DND-41 (cell line): ENCODE results near the gene SIRPG.
"Not testable (repeated sequence)": the region's sequence is repeated elsewhere in the genome, so short reads cannot be mapped to it uniquely, and the experiment has no call there.

Experiments
- ATAC-seq: fragments of 200-7000 bp; cut with Tn5 transposase; 3 replicates; pipeline ENCODE4 v1.9.1; 2021; ENCODE audit warnings: low read depth; ENCODE audit not compliant: insufficient read depth
- DNase-seq: peaks from one replicate; pipeline ENCODE4 v3.0.0-alpha.2; 2020
- H2AFZ ChIP-seq: 2 replicates; pipeline ENCODE4 v1.6.0; 2012; ENCODE audit warnings: low read depth, low read length
- H3K27ac ChIP-seq: 2 replicates; pipeline ENCODE4 v1.5.1; 2012; ENCODE audit warnings: low read length, inconsistent platforms
- H3K27me3 ChIP-seq: fragments of 200-600 bp; sonication (generic); 2 replicates; pipeline ENCODE4 v1.6.0; 2012; ENCODE audit warnings: low read length, mild to moderate bottlenecking, inconsistent platforms; ENCODE audit not compliant: insufficient read depth, poor library complexity
- H3K36me3 ChIP-seq: 2 replicates; pipeline ENCODE4 v1.5.1; 2012; ENCODE audit warnings: low read length, inconsistent platforms; ENCODE audit not compliant: insufficient read depth
- H3K4me1 ChIP-seq: 2 replicates; pipeline ENCODE4 v1.5.1; 2012; ENCODE audit warnings: mild to moderate bottlenecking, low read length; ENCODE audit not compliant: insufficient read depth
- H3K4me2 ChIP-seq: 2 replicates; pipeline ENCODE4 v1.6.0; 2012; ENCODE audit warnings: mild to moderate bottlenecking, moderate library complexity, low read length, inconsistent platforms; ENCODE audit not compliant: insufficient read depth
- H3K4me3 ChIP-seq, 2 experiments: fragments of 200-600 bp in 1 of 2; shearing (Covaris generic) in 1 of 2; 2 replicates each; pipeline ENCODE4 v1.5.1; 2012 to 2016; ENCODE audit warnings: inconsistent platforms in 2 of 2, low read length in 2 of 2, mild to moderate bottlenecking in 2 of 2, low read depth in 1 of 2, moderate library complexity in 1 of 2
- H3K79me2 ChIP-seq: 2 replicates; pipeline ENCODE4 v1.6.0; 2012; ENCODE audit warnings: low read length, inconsistent platforms; ENCODE audit not compliant: insufficient read depth
- H3K9ac ChIP-seq: 2 replicates; pipeline ENCODE4 v1.6.0; 2012; ENCODE audit warnings: low read depth, mild to moderate bottlenecking, inconsistent platforms, low read length, moderate library complexity
- H3K9me3 ChIP-seq: 2 replicates; pipeline ENCODE4 v1.5.1; 2012; ENCODE audit warnings: low read length, moderate library complexity, mild to moderate bottlenecking, inconsistent platforms; ENCODE audit not compliant: insufficient read depth, severe bottlenecking
- H4K20me1 ChIP-seq: 2 replicates; pipeline ENCODE4 v1.6.0; 2012; ENCODE audit warnings: low read length; ENCODE audit not compliant: insufficient read depth
- EZH2 ChIP-seq: IDR thresholded peaks from 3 replicates; pipeline ENCODE4 v1.6.1; 2012; ENCODE audit warnings: borderline replicate concordance, low read depth, mild to moderate bottlenecking, moderate library complexity, low read length, inconsistent platforms; ENCODE audit not compliant: severe bottlenecking
- TF ChIP-seq, protein P1 (sequence below): IDR thresholded peaks from 2 replicates; pipeline ENCODE4 v1.5.1; 2012; ENCODE audit warnings: borderline replicate concordance, low read length, moderate library complexity, mild to moderate bottlenecking; ENCODE audit not compliant: poor library complexity, severe bottlenecking; ENCODE audit errors: extremely low read depth

SIRPG gene

DNA sequence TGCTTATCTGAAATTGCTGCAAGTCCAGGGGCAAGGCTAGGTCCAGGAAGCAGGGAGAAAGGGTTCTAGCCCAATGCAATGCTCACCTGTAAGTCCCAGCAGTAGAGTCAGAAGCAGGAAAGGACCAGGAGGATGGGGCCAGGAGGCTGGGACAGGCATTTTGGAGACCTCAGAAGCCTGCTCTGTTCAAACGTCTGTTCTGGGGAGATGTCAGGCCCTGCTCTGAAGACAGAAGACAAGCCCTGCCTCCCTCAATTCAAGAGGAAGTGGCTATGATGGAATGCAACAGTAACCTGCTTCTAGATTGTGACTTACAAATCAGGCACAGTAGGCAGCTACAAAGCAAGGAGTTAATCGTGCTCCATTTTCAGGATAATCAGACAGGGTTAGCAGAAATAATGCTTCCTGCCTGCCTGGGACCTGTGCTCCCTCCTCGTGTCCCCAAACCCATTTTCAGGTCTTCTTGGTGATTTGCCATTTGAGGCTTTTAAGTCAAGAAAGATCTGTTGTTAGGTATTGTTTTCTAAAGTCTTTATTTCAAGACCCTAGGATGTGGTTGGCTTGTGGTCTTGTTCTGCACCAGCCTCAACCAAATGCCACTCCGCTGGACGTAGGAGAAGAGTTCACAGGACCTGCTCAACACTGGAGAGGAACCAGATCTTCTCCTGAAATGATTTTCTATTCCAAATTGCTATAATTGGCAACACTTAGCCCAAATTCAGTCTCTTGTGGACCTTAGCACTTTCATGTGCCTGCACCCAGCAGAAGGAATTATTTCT is at the start of gene SIRPG:
SIRPG (minus strand) TSS at position 224 of the 779 bp plus-strand sequence; CDS start at position 159, 65 bp downstream.
- TF ChIP-seq EZH2 = no peak
- TF ChIP-seq, protein P1, sequence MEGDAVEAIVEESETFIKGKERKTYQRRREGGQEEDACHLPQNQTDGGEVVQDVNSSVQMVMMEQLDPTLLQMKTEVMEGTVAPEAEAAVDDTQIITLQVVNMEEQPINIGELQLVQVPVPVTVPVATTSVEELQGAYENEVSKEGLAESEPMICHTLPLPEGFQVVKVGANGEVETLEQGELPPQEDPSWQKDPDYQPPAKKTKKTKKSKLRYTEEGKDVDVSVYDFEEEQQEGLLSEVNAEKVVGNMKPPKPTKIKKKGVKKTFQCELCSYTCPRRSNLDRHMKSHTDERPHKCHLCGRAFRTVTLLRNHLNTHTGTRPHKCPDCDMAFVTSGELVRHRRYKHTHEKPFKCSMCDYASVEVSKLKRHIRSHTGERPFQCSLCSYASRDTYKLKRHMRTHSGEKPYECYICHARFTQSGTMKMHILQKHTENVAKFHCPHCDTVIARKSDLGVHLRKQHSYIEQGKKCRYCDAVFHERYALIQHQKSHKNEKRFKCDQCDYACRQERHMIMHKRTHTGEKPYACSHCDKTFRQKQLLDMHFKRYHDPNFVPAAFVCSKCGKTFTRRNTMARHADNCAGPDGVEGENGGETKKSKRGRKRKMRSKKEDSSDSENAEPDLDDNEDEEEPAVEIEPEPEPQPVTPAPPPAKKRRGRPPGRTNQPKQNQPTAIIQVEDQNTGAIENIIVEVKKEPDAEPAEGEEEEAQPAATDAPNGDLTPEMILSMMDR = no peak
- DNase-seq (peak; percentile 68), ATAC-seq (peak; percentile 85)
- H3K9ac ChIP-seq = peak within 1 kb of the TSS; percentile 33
- H3K9me3 ChIP-seq = no peaks in the 10 kb centered on the region
- peak within 1 kb of the TSS in 1 of 2 experiments; percentile 5; a peak in 1 of 4 replicates for H3K4me3 ChIP-seq
- H3K4me1 ChIP-seq = peaks cover 57% of the 10 kb centered on the region
- H3K79me2 ChIP-seq = no peaks in the 10 kb centered on the region
- H3K36me3 ChIP-seq = no peaks in the 10 kb centered on the region
- no peaks in the 10 kb centered on the region for H3K27me3 ChIP-seq
- peak within 1 kb of the TSS; percentile 78 for H3K27ac ChIP-seq
- peak within 1 kb of the TSS; percentile 43 for H3K4me2 ChIP-seq
- H4K20me1 ChIP-seq = no peaks in the 10 kb centered on the region
- H2AFZ ChIP-seq = peak within 1 kb of the TSS; percentile 72

DNA sequence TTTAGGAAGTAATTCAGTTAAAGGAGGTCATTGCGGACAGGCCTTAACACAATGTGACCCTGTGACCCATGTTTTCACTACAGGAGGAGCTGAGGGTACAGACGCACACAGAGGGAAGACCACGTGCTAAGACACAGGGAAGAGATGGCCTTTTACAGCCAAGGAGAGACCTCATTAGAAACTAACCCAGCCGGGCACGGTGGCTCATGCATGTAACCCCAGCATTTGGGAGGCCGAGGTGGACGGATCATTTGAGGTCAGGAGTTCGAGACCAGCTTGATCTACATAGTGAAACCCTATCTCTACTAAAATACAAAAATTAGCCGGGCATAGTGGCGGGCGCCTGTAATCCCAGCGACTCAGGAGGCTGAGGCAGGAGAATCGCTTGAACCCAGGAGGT is 49.3 kb upstream of the SIRPG start:
- not testable (repeated sequence) for ATAC-seq, DNase-seq, H3K9ac ChIP-seq

DNA sequence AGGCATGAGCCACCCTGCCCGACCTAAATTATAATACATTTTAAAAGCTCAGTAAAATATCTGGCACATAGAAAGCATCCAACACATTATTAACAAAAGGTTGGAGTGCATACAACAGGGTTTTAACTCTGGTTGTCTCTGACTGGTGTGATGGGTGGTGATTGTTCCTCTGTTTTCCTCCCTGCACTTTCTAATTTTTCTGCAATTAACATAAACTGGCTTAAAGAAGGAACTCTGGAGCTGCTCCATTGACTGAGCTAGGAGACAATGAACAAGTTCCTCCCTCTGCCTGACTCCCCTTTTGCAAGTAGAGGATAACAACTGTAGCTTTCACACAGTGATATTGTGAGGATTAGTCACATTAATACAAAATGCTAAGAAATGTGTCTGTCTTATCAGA is 48.5 kb upstream of the SIRPG start:
- no peak for TF ChIP-seq EZH2
- TF ChIP-seq, protein P1 = no peak
- Histone ChIP-seq H3K27ac (no peak overlapping the region), H3K4me3 (no peak overlapping the region), H2AFZ (no peak overlapping the region), H3K9ac (no peak overlapping the region), H4K20me1 (no peaks in the 10 kb centered on the region), H3K4me2 (no peak overlapping the region), H3K27me3 (no peaks in the 10 kb centered on the region), H3K36me3 (no peaks in the 10 kb centered on the region), H3K9me3 (no peaks in the 10 kb centered on the region), H3K79me2 (no peaks in the 10 kb centered on the region), H3K4me1 (peaks cover 17% of the 10 kb centered on the region)
- no peak for DNase-seq
- ATAC-seq = no peak

More for the DNA sequence above, 49.3 kb upstream of the SIRPG start:
- not testable (repeated sequence) for H3K36me3 ChIP-seq, H3K27ac ChIP-seq, H3K4me3 ChIP-seq, H3K79me2 ChIP-seq, H3K9me3 ChIP-seq, H4K20me1 ChIP-seq, H3K4me2 ChIP-seq, H3K27me3 ChIP-seq, H2AFZ ChIP-seq
- peaks cover 11% of the 10 kb centered on the region for H3K4me1 ChIP-seq

DNA sequence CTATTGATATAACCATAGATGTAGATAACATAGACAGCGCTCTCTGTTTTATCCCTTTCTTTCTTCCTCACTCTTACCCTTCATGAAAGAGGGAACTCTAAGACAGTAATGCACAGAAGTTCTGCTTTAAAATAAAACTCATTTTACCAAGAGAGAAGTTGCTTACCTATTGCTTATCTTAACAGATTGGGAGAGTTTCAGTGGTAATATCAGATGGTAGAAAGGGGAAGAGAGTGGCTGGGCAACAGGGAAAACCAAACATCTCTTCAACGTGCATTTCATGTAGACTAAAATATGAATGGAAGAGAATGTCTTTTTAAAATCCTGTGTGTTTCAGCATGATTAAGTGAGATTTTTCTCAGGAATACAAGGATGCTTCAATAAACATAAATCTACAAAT is 45.3 kb upstream of the SIRPG start:
- no peak overlapping the region for H3K4me2 ChIP-seq
- no peak for DNase-seq

More for the DNA sequence above, 45.3 kb upstream of the SIRPG start:
- Histone ChIP-seq H3K4me1 (peaks cover 17% of the 10 kb centered on the region), H3K79me2 (no peaks in the 10 kb centered on the region), H3K9me3 (no peaks in the 10 kb centered on the region), H3K4me3 (no peak overlapping the region), H3K27me3 (no peaks in the 10 kb centered on the region), H2AFZ (no peak overlapping the region), H3K36me3 (no peaks in the 10 kb centered on the region), H3K9ac (no peak overlapping the region), H4K20me1 (no peaks in the 10 kb centered on the region), H3K27ac (no peak overlapping the region)
- TF ChIP-seq EZH2 = no peak
- TF ChIP-seq, protein P1 = no peak
- ATAC-seq = no peak
